ENCODE results near the gene HYAL1. TPM values are rescaled to one million over a fixed set of nuclear protein-coding genes. Genes with fewer than 3 reads are reported as not detected.
A peak's percentile ranks its signal among the peaks of the same experiment; 100 is the strongest.

HYAL1 gene
- total RNA-seq, 2 donors from 2014 or later = 9.0 to 15.2 TPM

DNA sequence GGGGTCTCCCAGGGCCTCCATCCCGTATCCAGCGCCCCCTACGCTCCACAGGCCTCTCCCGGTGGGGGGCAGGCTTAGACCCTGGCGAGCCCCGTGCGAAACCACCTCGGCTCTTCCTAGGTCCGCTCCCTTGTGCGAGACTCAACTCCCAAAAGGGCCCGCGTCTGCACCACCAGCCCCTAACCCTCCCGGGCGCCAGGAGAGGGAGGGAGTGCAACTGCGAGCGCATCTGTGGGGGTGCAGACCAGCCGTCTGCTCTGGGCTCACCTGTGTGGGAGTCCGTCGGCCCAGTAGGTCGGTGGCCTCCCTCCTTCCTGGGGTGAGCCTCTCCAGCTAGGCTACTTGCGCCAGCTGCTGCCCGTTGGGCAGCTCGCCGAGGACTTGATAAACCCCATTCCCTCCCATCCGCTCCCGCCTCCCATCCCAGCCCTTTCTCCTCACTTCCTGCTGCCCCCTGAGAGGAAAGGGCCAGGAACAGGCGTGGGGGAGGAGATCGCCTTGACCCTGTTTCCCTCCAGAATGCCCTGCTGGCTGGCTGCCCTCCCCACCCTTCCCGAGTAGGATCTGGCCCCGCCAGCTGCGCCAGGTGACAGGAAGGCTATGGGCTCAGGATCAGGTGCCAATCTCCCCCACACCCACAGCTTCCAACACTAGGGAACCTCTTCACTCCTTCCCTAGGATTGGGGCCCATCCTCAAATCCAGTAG lies 19.2 kb upstream of the HYAL1 start, which contains the start of gene HYAL2:
Gene HYAL2 (minus strand): TSS at position 360 of the 706 bp plus-strand sequence. CDS start 2,256 bp downstream, outside the sequence.
- H3K4me1 ChIP-seq = peaks cover 34% of the 10 kb centered on the region
- peak within 1 kb of the TSS; percentile 81 for H3K27ac ChIP-seq
- TF ChIP-seq, protein P1, sequence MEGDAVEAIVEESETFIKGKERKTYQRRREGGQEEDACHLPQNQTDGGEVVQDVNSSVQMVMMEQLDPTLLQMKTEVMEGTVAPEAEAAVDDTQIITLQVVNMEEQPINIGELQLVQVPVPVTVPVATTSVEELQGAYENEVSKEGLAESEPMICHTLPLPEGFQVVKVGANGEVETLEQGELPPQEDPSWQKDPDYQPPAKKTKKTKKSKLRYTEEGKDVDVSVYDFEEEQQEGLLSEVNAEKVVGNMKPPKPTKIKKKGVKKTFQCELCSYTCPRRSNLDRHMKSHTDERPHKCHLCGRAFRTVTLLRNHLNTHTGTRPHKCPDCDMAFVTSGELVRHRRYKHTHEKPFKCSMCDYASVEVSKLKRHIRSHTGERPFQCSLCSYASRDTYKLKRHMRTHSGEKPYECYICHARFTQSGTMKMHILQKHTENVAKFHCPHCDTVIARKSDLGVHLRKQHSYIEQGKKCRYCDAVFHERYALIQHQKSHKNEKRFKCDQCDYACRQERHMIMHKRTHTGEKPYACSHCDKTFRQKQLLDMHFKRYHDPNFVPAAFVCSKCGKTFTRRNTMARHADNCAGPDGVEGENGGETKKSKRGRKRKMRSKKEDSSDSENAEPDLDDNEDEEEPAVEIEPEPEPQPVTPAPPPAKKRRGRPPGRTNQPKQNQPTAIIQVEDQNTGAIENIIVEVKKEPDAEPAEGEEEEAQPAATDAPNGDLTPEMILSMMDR (IDR thresholded peaks at IDR 0.05) = no peak
- no peaks in the 10 kb centered on the region for H3K9me3 ChIP-seq
- peak within 1 kb of the TSS; percentile 66 for H3K4me3 ChIP-seq
- peak within 1 kb of the TSS; percentile 72 to 91 for H3K9ac ChIP-seq (ENCODE audit: low read depth in 2 of 2, low read length in 2 of 2)
- DNase-seq = peak; percentile 50
- H3K27me3 ChIP-seq = no peaks in the 10 kb centered on the region
- intact Hi-C loops (cut with DNase I) = loop anchor here (10.0 kb wide), 1 partner anchor 48 kb away; the partner anchor contains the start of gene LSMEM2
- H3K36me3 ChIP-seq = no peaks in the 10 kb centered on the region

- Histone ChIP-seq H3K36me3 (no peaks in the 10 kb centered on the region), H3K27me3 (no peaks in the 10 kb centered on the region), H3K4me3 (peak overlapping the region; percentile 66), H3K9ac (ENCODE audit: low read depth in 2 of 2, low read length in 2 of 2) (peak overlapping the region; percentile 70 to 91), H3K9me3 (no peaks in the 10 kb centered on the region), H3K27ac (peak overlapping the region; percentile 81), H3K4me1 (peaks cover 36% of the 10 kb centered on the region)
- TF ChIP-seq, protein P1 (IDR thresholded peaks at IDR 0.05) = no peak
- intact Hi-C loops (cut with DNase I) = loop anchor here (10.0 kb wide), 1 partner anchor 47 kb away; the partner anchor contains the start of gene LSMEM2
- DNase-seq = no peak
Measured at GRCh38 chr3:50322115-50322385, 18.7 kb upstream of the HYAL1 start.

- Histone ChIP-seq H3K9ac (ENCODE audit: low read depth in 2 of 2, low read length in 2 of 2) (peak overlapping the region; percentile 72 to 91), H3K27ac (peak overlapping the region; percentile 81), H3K4me3 (peak overlapping the region; percentile 66), H3K27me3 (no peaks in the 10 kb centered on the region), H3K4me1 (peaks cover 34% of the 10 kb centered on the region), H3K9me3 (no peaks in the 10 kb centered on the region), H3K36me3 (no peaks in the 10 kb centered on the region)
- DNase-seq = peak; percentile 89
- intact Hi-C loops (cut with DNase I) = loop anchor here (10.0 kb wide), 1 partner anchor 47 kb away; the partner anchor contains the start of gene LSMEM2
- TF ChIP-seq, protein P1 (IDR thresholded peaks at IDR 0.05) = peak; percentile 31
Measured at GRCh38 chr3:50321336-50322114, 18.2 kb upstream of the HYAL1 start.

DNA sequence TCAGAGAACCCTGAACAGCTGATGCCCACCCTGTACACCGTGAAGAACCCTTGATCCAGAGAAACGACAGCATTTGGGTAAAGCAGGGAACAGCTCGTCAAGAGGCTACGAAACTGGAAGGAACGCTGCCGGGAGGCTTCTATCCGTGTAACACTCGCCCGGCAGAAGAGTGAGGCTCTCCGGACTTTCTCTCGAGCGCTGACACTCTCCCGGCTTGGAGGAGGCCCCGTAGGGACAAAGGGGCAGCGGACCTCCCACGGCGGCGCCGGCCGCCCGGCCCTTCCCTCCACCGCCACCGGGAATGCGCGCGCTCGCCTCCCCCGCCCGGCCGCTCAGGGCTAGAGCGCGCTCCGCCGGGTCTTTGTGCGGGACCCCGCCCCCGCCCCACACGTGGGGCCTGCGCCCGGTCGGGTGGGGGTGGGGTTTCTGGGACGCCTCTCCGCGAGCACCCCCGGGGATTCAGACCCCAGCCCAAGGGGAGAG lies 17.5 kb upstream of the HYAL1 start:
- Histone ChIP-seq H3K27ac (peak overlapping the region; percentile 81), H3K4me3 (peak overlapping the region; percentile 66), H3K9ac (ENCODE audit: low read depth in 2 of 2, low read length in 2 of 2) (peak overlapping the region; percentile 72 to 91), H3K36me3 (no peaks in the 10 kb centered on the region), H3K4me1 (peaks cover 38% of the 10 kb centered on the region), H3K9me3 (no peaks in the 10 kb centered on the region), H3K27me3 (no peaks in the 10 kb centered on the region)
- TF ChIP-seq, protein P1 (IDR thresholded peaks at IDR 0.05) = no peak
- DNase-seq = peak; percentile 80
- intact Hi-C loops (cut with DNase I) = loop anchor here (10.0 kb wide), 1 partner anchor 46 kb away; the partner anchor contains the start of gene LSMEM2

DNA sequence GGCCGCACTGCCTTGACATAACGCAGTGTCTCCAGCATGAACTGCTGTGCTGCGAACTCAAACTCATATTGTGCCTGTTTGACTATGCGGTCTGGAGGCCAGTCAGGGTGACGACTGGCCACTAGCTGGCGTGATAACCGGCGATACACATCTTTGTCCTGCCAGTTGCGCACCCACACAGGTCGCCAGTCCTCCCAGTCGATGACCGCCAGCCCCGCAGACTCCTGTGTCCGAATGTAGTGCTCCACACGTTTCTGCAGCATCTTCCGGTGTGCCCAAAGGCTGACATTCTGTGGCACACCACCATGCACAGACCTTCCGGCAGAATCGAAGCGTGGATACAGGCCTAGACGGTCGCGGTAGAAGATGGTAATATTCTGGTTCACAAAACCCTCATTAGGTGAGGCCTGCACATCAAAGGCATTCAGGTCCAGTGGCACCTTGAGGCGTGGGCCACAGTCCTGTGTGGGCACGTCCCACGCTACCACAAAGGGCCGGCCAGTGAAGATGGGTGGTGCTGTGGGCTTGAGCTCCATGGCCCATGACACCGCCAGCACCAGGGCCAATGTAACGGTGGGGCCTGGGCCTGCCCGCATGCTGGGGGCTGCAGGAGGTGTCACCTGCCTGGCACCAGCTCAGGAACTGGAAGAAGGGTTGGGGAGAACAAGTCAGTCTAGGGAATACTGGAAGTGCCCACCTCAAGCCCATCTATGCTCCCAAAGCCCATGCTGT lies 16.7 kb upstream of the HYAL1 start:
- no peak for DNase-seq
- Histone ChIP-seq H3K4me3 (peak overlapping the region; percentile 66), H3K9ac (ENCODE audit: low read depth in 2 of 2, low read length in 2 of 2) (peak overlapping the region; percentile 72 to 91)

More for the DNA sequence above, 16.7 kb upstream of the HYAL1 start:
- TF ChIP-seq, protein P1 (IDR thresholded peaks at IDR 0.05) = no peak
- Histone ChIP-seq H3K4me1 (peaks cover 38% of the 10 kb centered on the region), H3K9me3 (no peaks in the 10 kb centered on the region), H3K36me3 (no peaks in the 10 kb centered on the region), H3K27me3 (no peaks in the 10 kb centered on the region), H3K27ac (peak overlapping the region; percentile 81)
- intact Hi-C loops (cut with DNase I) = loop anchor here (10.0 kb wide), 1 partner anchor 45 kb away; the partner anchor contains the start of gene LSMEM2
